ENCODE data around the gene KCNF1.

DNA sequence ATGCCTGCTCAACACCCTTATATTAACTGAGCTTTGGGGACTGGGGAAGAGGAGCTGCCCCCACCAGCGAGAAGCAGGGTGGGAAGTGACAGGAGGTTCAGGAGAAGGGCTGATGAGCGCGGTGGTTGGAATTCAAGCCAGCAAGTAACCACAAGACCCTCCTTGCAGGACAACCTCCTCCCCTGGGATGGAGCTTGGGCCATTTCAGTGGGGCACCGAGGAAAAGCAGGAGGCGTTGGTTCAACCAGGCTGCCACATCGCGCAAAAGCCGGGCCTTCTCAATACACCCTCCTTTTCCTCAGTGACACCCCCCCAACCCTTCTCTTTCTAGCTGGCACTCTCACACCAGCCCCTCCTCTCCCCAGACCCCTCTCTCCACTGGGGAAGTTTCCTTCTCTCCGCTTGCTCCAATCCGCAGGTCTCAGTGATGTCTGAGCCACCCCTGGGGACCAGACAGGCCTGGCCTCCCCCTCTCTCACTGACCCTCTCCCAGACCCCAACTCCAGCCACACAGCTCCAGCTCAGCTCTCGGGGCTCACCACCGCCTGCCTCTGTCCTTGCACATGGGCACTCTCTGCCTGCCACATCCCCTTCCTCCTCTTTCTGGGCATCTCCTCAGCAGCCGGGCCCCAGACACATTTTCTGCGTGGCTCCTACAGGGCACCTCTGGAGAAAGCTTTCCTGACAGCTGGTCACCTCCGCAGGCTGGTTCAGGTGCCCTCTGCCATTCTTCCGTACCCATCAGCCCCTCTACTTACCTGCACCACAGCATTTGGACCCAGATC, 44.5 kb downstream of the KCNF1 start:
- TF ChIP-seq, protein P1, sequence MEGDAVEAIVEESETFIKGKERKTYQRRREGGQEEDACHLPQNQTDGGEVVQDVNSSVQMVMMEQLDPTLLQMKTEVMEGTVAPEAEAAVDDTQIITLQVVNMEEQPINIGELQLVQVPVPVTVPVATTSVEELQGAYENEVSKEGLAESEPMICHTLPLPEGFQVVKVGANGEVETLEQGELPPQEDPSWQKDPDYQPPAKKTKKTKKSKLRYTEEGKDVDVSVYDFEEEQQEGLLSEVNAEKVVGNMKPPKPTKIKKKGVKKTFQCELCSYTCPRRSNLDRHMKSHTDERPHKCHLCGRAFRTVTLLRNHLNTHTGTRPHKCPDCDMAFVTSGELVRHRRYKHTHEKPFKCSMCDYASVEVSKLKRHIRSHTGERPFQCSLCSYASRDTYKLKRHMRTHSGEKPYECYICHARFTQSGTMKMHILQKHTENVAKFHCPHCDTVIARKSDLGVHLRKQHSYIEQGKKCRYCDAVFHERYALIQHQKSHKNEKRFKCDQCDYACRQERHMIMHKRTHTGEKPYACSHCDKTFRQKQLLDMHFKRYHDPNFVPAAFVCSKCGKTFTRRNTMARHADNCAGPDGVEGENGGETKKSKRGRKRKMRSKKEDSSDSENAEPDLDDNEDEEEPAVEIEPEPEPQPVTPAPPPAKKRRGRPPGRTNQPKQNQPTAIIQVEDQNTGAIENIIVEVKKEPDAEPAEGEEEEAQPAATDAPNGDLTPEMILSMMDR (IDR thresholded peaks at IDR 0.05 in 2 of 3, conservative IDR thresholded peaks at IDR 0.05 in 1 of 3; ENCODE audit: borderline replicate concordance in 1 of 3, insufficient read depth in 1 of 3, low read depth in 2 of 3, low read length in 2 of 3): no peak
- no peak for TF ChIP-seq POLR2A (IDR thresholded peaks at IDR 0.05; ENCODE audit: borderline replicate concordance, extremely low read depth, insufficient read depth, insufficient read length)
- no peak for TF ChIP-seq EZH2 (IDR thresholded peaks at IDR 0.05)
- TF ChIP-seq SIN3A (IDR thresholded peaks at IDR 0.05; ENCODE audit: low read depth): no peak
- TF ChIP-seq, protein P2, sequence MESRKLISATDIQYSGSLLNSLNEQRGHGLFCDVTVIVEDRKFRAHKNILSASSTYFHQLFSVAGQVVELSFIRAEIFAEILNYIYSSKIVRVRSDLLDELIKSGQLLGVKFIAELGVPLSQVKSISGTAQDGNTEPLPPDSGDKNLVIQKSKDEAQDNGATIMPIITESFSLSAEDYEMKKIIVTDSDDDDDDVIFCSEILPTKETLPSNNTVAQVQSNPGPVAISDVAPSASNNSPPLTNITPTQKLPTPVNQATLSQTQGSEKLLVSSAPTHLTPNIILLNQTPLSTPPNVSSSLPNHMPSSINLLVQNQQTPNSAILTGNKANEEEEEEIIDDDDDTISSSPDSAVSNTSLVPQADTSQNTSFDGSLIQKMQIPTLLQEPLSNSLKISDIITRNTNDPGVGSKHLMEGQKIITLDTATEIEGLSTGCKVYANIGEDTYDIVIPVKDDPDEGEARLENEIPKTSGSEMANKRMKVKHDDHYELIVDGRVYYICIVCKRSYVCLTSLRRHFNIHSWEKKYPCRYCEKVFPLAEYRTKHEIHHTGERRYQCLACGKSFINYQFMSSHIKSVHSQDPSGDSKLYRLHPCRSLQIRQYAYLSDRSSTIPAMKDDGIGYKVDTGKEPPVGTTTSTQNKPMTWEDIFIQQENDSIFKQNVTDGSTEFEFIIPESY (IDR thresholded peaks at IDR 0.05; ENCODE audit: extremely low read depth, insufficient replicate concordance, low read length): no peak
- TF ChIP-seq SP1 (IDR thresholded peaks at IDR 0.05; ENCODE audit: low read depth): no peak
- no peak for TF ChIP-seq POLR2AphosphoS5 (IDR thresholded peaks at IDR 0.05; ENCODE audit: low read depth, low read length)
- TF ChIP-seq, protein P3, sequence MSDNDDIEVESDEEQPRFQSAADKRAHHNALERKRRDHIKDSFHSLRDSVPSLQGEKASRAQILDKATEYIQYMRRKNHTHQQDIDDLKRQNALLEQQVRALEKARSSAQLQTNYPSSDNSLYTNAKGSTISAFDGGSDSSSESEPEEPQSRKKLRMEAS (IDR thresholded peaks at IDR 0.05): no peak
- TF ChIP-seq, protein P4, sequence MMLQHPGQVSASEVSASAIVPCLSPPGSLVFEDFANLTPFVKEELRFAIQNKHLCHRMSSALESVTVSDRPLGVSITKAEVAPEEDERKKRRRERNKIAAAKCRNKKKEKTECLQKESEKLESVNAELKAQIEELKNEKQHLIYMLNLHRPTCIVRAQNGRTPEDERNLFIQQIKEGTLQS (IDR thresholded peaks at IDR 0.05): no peak
- no peak for TF ChIP-seq ELF1 (IDR thresholded peaks at IDR 0.05; ENCODE audit: borderline replicate concordance, low read depth)
- TF ChIP-seq FOSL1 (IDR thresholded peaks at IDR 0.05; ENCODE audit: low read depth): no peak
- TF ChIP-seq ZFX (IDR thresholded peaks at IDR 0.05): no peak
- TF ChIP-seq, protein P5, sequence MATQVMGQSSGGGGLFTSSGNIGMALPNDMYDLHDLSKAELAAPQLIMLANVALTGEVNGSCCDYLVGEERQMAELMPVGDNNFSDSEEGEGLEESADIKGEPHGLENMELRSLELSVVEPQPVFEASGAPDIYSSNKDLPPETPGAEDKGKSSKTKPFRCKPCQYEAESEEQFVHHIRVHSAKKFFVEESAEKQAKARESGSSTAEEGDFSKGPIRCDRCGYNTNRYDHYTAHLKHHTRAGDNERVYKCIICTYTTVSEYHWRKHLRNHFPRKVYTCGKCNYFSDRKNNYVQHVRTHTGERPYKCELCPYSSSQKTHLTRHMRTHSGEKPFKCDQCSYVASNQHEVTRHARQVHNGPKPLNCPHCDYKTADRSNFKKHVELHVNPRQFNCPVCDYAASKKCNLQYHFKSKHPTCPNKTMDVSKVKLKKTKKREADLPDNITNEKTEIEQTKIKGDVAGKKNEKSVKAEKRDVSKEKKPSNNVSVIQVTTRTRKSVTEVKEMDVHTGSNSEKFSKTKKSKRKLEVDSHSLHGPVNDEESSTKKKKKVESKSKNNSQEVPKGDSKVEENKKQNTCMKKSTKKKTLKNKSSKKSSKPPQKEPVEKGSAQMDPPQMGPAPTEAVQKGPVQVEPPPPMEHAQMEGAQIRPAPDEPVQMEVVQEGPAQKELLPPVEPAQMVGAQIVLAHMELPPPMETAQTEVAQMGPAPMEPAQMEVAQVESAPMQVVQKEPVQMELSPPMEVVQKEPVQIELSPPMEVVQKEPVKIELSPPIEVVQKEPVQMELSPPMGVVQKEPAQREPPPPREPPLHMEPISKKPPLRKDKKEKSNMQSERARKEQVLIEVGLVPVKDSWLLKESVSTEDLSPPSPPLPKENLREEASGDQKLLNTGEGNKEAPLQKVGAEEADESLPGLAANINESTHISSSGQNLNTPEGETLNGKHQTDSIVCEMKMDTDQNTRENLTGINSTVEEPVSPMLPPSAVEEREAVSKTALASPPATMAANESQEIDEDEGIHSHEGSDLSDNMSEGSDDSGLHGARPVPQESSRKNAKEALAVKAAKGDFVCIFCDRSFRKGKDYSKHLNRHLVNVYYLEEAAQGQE (IDR thresholded peaks at IDR 0.05; ENCODE audit: low read depth): no peak

Measured in HCT116 (cell line).